ENCODE data around the gene CEND1.
"Not testable (repeated sequence)": the region's sequence is repeated elsewhere in the genome, so short reads cannot be mapped to it uniquely, and the experiment has no call there.

Gene CEND1

DNA sequence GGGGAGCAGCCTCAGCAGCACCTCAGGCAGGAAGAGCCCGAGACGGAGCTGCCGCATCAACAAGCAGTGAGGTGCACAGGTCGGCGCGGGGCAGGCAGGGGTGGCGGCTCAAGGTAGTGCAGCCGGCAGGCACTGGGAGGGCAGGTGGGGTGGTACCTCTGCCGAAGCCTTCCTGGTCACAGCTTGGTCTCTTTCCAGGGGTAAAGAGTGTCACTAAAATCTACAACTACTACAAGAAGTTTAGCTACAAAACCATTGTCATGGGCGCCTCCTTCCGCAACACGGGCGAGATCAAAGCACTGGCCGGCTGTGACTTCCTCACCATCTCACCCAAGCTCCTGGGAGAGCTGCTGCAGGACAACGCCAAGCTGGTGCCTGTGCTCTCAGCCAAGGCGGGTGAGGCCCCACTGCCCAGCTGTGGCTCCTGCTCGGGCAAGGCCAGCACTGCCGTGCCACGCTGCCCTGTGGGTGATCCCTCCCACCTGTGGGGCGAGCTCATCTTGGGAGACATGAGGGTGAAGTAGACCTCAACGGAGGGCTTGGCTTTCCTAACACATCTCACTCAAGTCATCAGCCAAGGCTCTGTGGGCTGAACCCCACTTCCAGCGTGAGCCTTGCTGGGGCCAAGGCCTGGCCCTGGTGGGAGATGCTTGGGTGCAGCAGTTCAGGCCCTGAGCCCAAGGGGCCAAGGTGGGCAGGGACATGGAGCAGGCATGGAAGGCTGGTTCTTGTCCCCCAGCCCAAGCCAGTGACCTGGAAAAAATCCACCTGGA lies 26.2 kb downstream of the CEND1 start:
- DNase-seq (ENCODE audit: low read depth), result no peak

DNA sequence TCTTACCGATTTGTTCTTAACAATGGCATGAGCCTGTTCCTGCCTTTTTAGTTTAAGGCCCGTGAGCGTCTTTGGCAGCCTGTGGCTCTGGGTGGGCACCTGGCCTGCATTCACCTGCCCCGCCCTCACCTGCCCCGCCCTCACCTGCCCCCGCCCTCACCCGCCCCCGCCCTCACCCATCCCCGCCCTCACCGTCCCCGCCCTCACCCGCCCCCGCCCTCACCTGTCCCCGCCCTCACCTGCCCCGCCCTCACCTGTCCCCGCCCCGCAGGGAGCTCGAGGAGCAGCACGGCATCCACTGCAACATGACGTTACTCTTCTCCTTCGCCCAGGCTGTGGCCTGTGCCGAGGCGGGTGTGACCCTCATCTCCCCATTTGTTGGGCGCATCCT lies 26.8 kb downstream of the CEND1 start:
- no peak for DNase-seq (ENCODE audit: low read depth)

GRCh38 chr11:762421-763072 lies 27.3 kb downstream of the CEND1 start:
- no peak for DNase-seq (ENCODE audit: low read depth)

DNA sequence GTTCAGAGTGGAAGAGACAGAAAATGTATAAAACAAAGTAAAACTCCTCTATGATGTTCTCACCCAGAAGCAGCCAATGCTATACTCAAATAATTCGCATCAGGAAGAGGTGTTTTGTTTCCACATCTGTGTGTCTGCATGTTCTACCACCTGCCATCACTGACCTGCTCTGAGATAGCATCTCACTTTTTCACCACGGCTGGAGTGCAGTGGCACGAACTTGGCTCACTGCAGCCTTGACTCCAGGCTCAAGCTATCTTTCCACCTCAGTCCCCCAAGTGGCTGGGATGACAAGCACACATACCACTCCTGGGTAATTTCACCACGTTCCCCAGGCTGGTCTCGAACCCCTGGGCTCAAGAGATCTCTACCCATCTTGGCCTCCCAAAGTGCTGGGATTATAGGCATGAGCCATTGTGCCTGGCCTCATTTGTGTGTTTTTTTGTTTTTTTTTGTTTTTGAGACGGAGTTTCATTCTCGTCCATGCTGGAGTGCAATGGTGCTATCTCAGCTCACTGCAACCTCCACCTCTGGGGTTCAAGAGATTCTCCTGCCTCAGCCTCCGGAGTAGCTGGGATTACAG lies 28.3 kb downstream of the CEND1 start:
- DNase-seq (ENCODE audit: low read depth), result no peak

DNA sequence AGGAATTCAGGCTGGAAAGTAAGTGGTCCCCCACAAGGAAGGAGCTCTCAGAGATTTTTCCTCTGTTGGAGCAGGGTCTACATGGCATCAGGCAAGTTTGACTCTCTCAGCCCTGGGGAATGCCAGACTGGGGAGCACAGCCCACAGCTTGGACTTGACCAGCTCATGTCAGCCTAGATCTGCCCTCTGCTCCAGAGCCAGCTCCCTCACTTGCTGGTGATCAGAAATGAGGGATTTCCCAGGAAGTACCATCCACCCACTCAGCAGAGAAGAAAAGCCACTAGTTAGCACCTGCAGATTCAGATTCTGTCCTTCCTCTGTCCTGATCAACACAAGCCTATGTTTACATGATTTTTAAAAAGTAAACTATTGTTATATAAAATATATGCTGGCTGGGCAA lies 29.7 kb downstream of the CEND1 start:
- DNase-seq (ENCODE audit: low read depth), result no peak

GRCh38 chr11:749731-750130 lies 40.2 kb downstream of the CEND1 start:
- DNase-seq (ENCODE audit: low read depth), result no peak

- DNase-seq (ENCODE audit: low read depth), result no peak
Measured at GRCh38 chr11:748007-748359, 41.9 kb downstream of the CEND1 start.

DNA sequence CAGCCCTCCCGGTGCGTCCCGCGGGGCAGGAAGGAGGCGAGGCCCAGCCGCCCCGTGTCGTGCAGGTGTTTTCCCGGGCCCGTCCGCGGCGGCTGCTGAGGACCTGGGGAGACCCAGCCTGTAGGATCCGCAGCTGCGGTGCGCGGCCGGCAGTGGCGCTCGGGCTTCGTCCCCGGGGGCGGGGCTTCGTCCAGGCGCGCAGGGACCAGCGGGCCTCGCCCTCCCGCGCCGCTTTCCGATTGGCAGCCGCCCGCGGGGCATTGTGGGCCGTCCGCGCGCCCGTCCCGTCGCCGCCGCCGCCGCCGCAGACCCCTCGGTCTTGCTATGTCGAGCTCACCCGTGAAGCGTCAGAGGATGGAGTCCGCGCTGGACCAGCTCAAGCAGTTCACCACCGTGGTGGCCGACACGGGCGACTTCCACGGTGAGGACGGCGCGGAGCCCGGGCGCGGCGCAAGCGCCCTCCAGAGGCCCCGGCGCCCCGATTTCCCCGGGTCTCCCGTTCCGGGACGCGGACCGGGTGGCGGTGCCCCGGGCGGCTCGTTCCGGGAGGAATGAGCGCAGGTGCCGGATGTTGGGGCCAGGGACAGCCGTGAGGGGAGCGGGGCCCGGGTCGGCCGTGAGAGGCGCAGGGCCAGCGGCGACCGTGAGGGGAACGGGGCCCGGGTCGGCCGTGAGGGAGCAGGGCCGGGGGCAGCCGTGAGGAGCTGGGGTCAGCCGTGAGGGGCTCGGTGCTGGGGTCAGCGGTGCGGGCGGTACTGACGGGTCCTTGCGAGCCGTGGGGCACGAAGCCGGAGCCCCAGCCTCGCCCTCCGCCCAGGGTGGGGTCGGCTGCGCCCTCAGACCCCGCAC lies 42.5 kb downstream of the CEND1 start, which contains the start of gene TALDO1:
Gene TALDO1, plus strand, starts transcription at position 307 of the 849 bp plus-strand sequence. Its CDS starts 18 bp downstream, at position 325.
- peak; percentile 43 for DNase-seq (ENCODE audit: low read depth)

DNA sequence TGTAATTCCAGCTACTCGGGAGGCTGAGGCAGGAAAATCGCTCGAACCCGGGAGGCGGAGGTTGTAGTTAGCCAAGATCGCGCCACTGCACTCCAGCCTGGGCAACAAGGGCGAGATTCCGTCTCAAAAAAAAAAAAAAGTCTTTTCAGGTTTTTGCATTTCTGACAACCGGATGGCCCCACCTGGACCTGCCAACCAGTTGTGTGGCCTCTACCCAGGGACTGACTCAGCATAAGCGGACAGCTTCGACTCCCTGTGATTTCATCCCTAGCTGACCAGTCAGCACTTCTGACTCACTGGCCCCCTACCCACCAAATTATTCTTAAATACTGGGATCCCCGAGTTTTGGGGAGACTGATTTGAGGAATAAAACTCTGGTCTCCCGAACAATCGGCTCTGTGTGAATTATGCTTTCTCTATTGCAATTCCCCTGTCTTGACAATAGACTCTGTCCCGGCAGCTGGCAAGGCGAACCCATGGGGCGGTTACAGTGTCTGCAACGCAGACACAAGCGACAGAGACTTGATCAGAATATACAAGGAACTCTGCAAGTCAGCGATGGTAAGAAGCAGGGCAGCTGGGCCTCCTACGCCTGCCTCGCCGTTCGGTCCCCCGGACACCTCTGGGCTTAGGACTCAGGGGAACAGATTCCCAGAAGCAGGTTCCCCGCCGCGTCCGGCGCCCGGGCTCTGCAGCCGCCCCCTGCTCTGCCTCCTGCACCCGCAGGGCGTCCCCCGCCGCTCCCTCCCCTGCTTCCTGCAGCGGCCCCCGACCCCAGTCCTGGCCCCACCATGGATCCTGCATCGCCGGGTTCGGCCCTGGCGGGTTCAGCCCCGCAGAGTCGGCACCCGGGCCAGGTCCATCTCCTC lies 43.4 kb downstream of the CEND1 start:
- DNase-seq (ENCODE audit: low read depth), result no peak

DNA sequence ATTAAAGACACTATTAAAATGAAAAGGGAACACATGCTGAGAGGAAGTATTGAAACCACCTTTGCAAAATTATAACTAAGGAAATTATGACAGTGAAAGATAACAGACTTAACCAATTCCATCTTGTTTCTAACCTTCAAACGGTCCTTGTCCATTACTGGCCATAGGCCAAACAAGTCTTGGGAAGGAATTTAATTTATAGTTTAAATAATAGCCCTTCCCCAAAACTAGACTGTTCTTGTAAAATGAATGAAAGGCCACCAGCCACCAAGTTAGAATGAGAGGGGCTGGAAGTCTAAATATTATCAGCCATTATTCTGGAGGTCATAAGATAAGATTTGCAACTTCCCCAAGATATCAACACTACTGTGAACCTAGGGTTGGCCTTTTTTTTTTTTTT lies 44.5 kb downstream of the CEND1 start:
- no peak for DNase-seq (ENCODE audit: low read depth)

DNA sequence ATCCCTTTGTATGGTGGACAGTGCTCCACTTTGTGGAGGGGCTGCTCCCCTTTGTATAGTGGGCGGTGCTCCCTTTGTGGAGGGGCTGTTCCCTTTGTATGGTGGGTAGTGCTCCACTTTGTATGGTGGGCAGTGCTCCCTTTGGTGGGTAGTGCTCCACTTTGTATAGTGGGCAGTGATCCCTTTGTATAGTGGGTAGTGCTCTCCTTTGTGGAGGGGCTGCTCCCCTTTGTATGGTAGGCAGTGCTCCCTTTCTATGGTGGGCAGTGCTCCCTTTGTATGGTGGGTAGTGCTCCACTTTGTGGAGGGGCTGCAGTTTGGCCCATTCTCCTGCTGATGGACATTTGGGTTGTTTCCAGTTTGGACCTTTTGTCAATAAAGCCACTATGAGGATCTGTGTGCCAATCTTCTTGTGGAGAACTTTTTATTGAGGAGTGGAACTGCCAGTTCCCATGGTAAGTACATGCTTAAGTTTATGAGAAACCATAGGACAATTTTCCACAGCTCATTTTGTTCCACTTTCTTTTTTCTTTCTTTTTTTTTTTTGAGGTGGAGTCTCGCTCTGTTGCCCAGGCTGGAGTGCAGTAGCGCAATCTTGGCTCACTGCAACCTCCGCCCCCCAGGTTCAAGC lies 47.2 kb downstream of the CEND1 start:
- DNase-seq (ENCODE audit: low read depth), result no peak

DNA sequence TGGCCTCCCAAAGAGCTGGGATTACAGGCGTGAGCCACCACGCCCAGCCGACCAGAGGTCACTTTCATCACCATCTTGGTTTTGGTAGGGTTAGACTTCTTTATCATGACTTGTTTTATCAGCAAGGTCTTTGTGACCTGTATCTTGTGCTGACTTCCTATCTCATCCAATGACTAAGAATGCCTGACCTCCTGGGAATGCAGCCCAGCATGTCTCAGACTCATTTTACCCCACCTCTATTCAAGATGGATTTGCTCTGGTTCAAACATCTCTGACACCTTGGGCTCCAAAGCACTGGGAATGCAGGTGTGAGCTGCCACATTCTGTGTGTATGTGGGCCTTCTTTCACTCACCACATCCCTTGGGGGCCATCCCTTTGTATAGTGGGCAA lies 47.7 kb downstream of the CEND1 start:
- no peak for DNase-seq (ENCODE audit: low read depth)

- DNase-seq (ENCODE audit: low read depth), result not testable (repeated sequence)
Measured at GRCh38 chr11:737899-738298, 52.0 kb downstream of the CEND1 start.

GRCh38 chr11:737366-737765 lies 52.5 kb downstream of the CEND1 start:
- DNase-seq (ENCODE audit: low read depth), result no peak

All from stimulated activated CD8-positive, alpha-beta memory T cell treated with anti-CD3 and anti-CD28 coated beads, Interleukin-15, amount 100 ng/mL, for 1 hour (primary cell).